GM12801 (cell line): Measurements from ENCODE around the gene RAD51B.

Source experiments
- TF ChIP-seq, protein P1 (sequence below): IDR thresholded peaks from one replicate; pipeline ENCODE4 v1.5.1; 2011; ENCODE audit warnings: control low read depth; ENCODE audit not compliant: insufficient read length; ENCODE audit errors: extremely low read depth

Gene RAD51B

GRCh38 chr14:68561531-68562007, 742.0 kb downstream of the RAD51B start:
- TF ChIP-seq, protein P1, sequence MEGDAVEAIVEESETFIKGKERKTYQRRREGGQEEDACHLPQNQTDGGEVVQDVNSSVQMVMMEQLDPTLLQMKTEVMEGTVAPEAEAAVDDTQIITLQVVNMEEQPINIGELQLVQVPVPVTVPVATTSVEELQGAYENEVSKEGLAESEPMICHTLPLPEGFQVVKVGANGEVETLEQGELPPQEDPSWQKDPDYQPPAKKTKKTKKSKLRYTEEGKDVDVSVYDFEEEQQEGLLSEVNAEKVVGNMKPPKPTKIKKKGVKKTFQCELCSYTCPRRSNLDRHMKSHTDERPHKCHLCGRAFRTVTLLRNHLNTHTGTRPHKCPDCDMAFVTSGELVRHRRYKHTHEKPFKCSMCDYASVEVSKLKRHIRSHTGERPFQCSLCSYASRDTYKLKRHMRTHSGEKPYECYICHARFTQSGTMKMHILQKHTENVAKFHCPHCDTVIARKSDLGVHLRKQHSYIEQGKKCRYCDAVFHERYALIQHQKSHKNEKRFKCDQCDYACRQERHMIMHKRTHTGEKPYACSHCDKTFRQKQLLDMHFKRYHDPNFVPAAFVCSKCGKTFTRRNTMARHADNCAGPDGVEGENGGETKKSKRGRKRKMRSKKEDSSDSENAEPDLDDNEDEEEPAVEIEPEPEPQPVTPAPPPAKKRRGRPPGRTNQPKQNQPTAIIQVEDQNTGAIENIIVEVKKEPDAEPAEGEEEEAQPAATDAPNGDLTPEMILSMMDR = no peak

DNA sequence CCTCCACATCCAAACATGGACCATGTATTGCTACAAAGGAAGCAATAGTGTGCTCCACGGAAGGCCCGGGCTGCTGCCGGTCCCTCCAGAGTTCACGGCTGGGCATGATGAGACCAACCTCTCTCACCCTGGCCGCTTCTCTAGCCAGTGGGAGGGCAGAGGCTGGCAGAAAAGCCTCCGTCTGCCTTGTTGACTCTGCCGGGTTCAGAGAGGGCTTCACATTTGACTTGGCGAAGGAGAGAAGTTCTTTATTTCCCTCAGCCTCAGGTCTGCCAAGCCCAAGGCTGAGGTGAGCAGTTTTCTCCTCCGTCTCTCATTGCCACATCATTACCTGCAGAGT, 743.3 kb downstream of the RAD51B start:
- TF ChIP-seq, protein P1 = no peak

- TF ChIP-seq, protein P1 = no peak
These were observed 743.9 kb downstream of the RAD51B start for GRCh38 chr14:68563251-68564131.

DNA sequence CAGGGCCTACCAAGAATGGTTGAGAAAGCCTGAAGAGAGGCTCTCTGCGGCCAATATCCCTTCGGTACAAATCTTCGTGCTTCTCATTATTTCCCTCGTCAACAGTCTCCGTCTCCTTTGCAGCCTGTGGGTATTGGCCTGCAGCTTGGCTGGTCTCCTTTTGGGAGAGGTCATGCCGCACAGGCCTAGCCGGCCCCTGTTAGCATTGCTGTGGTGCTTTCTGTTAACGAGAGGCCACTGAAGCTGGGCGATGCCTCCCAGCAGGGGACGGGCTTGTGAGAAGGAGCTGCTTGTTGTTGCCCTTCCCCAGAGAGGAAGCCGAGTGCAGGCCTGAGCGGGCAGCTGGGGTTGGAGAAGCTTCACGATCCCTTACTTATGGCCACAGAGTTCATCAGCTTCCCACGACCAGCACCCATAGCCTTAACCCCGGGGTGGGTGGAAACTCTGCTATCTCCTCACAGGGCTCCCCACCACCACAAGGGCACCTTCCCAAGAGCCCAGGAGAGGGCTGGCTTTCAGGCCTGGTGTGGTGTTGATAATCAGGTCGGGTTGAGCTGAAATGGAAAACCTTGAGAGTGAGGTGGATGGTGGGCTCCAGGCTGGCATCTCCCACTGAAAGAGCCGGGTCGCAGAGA, 744.7 kb downstream of the RAD51B start:
- TF ChIP-seq, protein P1 = no peak

DNA sequence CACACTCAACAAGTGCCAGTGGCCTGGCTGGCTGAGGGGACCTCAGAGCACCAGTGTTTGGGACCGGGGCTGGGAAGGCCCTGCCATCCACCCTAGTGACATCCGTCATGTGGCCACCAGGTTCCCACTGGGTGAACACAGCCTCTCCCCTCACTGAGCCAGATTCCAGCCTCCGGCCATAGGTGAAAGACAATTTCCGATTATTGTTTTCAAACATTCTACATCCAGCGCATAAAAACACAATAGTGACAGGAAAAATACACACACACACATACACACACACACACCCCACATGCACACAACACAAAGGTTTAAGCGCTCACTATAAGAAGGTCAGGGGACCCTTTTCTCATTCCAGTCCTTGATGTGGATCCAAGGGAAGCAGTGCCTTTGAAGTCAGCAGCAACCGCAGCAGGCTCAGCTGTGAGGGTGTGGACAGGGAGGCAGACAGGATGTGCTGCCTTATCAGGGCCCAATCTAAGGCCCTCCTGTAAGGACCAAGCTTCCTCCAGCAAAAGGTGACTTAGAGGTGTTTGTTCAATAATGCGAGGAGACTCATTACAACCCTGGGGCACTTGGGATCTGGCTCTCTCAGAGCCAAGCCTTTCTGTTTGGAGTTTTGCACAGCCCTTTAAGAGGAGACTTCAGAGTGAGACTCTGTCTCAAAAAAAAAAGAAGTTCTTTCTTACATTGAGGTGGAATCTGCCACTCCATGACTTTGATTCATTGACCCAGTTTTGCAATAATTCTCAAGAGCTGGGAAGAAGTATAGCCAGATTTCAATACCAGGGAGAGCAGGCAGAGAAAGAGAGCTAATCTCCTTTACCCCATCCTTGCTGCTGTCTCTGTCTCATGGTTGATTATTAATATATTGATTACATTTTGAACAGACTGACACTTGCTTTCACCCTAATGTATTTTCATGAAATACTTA, 745.5 kb downstream of the RAD51B start:
- TF ChIP-seq, protein P1 = no peak

GRCh38 chr14:68566075-68566474, 746.5 kb downstream of the RAD51B start:
- TF ChIP-seq, protein P1 = no peak
